Neural crest cell (in vitro differentiated cells): ENCODE data around the gene EOMES. TPM values are rescaled to one million over a fixed set of nuclear protein-coding genes. Genes with fewer than 3 reads are reported as not detected.

Experiments
- DNase-seq: peaks from one replicate; pipeline ENCODE4 v3.0.0; 2021; ENCODE audit warnings: low read depth, mixed read lengths, low spot score
- H3K27ac Mint-ChIP-seq: one replicate; pipeline ENCODE4 v1.8.0; 2021; ENCODE audit warnings: mild to moderate bottlenecking, mixed read lengths; ENCODE audit not compliant: unreplicated experiment
- H3K27me3 Mint-ChIP-seq: 2 replicates; pipeline ENCODE4 v1.8.0; 2021; ENCODE audit warnings: low read depth, mild to moderate bottlenecking, mixed read lengths
- H3K36me3 Mint-ChIP-seq: 2 replicates; pipeline ENCODE4 v1.8.0; 2021; ENCODE audit warnings: low read depth, mild to moderate bottlenecking, mixed read lengths
- H3K4me1 Mint-ChIP-seq: 2 replicates; pipeline ENCODE4 v1.8.0; 2021; ENCODE audit warnings: mixed read lengths
- H3K4me3 Mint-ChIP-seq: one replicate; pipeline ENCODE4 v1.8.0; 2021; ENCODE audit warnings: mild to moderate bottlenecking, mixed read lengths
- H3K9me3 Mint-ChIP-seq: 2 replicates; pipeline ENCODE4 v1.8.0; 2021; ENCODE audit warnings: mixed read lengths
- total RNA-seq: library from RNA; stranded (reverse); gene quantifications from 2 replicates; pipeline ENCODE4 v1.2.1, GENCODE V29; 2021
- TF ChIP-seq, protein P1 (sequence below): fragments of 200-600 bp; sonication (generic); conservative IDR thresholded peaks from 2 replicates; pipeline ENCODE4 v1.5.0; 2021; ENCODE audit warnings: antibody characterized with exemption, mild to moderate bottlenecking

Gene EOMES
- total RNA-seq, 1 donor from 2014 or later: not detected

DNA sequence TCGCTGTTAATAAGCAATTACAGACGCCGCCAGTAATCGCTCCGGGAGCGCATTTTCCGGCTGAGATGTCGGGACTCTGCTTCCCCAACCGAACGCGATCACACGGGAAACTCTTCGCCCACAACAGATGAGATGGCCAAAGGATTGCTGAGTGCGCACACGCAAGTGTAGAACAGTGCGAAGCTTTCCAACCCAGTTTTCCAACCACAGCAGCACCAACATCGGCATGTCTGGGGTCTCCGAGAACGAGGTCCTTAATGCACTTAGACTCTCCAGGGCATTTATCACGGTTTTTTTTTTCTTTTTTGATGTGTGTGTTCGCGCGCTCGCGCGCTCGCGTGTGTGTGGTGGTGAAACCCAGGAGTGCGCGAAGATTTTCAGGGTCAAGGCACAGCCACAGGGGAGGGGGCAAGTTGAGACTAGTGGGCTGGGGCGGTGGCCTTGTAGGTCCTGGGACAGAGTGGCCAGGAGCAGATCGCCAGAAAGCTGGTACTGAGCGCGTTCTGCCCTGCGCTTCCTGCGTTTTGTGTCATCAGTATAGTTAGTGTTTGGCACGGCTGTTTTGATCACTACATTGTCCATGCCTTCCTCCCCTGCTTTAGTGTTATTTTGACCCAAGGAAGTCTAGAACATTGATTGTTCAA, 1.8 kb upstream of the EOMES start:
- no peak for DNase-seq

DNA sequence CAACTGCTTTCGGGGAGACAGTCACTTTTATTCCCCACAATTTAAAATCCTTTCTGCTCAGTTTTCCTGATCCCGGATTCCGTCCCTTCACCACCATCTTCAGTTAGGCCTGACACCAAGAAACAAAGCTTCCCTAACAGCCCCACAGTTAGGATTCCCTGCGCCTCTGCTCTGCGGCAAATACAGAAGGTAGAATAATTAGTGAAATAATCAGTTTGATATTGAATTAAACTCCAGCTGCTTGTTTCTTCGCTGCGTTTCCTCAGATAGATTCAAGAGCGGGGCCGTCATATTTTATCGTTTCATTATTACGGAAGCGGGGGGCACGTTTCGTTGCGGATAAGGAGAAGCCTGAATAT, 1.3 kb upstream of the EOMES start:
- TF ChIP-seq, protein P1, sequence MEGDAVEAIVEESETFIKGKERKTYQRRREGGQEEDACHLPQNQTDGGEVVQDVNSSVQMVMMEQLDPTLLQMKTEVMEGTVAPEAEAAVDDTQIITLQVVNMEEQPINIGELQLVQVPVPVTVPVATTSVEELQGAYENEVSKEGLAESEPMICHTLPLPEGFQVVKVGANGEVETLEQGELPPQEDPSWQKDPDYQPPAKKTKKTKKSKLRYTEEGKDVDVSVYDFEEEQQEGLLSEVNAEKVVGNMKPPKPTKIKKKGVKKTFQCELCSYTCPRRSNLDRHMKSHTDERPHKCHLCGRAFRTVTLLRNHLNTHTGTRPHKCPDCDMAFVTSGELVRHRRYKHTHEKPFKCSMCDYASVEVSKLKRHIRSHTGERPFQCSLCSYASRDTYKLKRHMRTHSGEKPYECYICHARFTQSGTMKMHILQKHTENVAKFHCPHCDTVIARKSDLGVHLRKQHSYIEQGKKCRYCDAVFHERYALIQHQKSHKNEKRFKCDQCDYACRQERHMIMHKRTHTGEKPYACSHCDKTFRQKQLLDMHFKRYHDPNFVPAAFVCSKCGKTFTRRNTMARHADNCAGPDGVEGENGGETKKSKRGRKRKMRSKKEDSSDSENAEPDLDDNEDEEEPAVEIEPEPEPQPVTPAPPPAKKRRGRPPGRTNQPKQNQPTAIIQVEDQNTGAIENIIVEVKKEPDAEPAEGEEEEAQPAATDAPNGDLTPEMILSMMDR: no peak
- H3K27me3 Mint-ChIP-seq: peaks cover 96% of the 10 kb centered on the region
- no peak for DNase-seq
- no peak overlapping the region for H3K27ac Mint-ChIP-seq
- H3K4me1 Mint-ChIP-seq: peaks cover 33% of the 10 kb centered on the region
- peaks cover 3% of the 10 kb centered on the region for H3K36me3 Mint-ChIP-seq
- H3K9me3 Mint-ChIP-seq: no peaks in the 10 kb centered on the region
- peak overlapping the region; percentile 77 for H3K4me3 Mint-ChIP-seq

More for the DNA sequence above, 1.8 kb upstream of the EOMES start:
- Mint-ChIP-seq H3K4me1 (peaks cover 38% of the 10 kb centered on the region), H3K27me3 (peaks cover 96% of the 10 kb centered on the region), H3K36me3 (peaks cover 3% of the 10 kb centered on the region), H3K27ac (no peak overlapping the region), H3K9me3 (no peaks in the 10 kb centered on the region), H3K4me3 (peak overlapping the region; percentile 77)
- TF ChIP-seq, protein P1: no peak

DNA sequence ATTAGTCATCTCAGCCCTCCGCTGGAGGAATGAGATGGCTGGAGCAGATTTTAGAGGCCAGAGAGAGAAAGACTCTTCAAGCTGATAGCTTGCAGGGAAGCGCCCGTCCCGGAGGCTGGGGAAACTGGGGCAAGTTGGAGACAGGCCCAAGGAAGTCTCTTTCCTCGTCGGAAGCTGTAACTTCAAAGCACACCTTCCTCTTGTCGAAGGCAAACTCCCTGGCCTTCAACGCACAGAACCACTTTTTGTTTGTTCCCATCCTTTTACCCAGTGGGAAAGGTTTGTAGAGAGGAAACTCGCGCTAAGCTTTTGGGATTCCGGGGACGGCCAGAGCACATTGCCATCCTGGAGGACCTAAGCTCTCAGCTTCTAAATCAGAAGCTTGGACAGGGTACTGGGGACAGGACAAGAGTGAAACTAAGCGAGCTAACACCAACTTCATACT, 900 bp upstream of the EOMES start:
- Mint-ChIP-seq H3K36me3 (peaks cover 3% of the 10 kb centered on the region), H3K27me3 (peaks cover 96% of the 10 kb centered on the region), H3K4me3 (peak overlapping the region; percentile 77), H3K27ac (no peak overlapping the region), H3K4me1 (peaks cover 28% of the 10 kb centered on the region), H3K9me3 (no peaks in the 10 kb centered on the region)
- TF ChIP-seq, protein P1: no peak
- DNase-seq: no peak

DNA sequence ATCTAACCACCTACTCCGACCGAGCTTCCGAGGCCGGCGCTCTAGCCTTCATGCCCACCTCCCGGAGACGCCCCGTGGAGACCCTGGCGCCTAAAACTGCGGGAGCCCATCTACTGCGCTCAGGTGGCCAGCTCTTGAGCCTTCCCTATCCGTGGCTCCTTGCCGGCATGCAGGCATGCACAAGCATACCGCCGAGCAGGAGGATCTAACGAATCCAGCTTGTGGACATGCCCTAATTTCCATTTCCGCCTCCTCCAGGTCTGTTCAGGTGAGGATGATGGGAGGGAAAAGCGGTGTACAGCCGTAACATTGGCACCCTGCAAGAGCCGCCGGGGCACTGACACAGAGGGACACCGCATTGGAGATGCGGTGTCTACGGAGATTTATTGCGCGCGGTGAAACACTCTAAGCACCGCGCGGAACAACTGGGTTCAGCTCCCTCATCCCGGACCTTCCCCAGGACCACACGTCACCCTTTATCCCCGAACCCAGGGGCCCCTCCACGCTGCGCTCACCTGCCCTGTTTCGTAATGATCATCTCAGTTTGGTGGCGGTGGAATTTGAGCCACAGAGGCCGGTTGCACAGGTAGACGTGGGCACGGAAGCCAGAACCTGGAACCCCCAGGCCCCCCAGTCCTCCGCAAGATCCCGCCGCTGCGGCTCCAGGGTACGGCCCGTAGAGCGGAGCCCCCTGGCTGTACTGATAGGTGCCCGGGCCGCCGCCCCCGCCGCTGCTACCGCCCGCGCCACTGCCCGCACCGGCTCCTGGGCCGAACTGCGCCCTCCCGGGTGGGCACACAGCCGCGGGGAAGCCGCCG, 1.0 kb downstream of the EOMES start:
- H3K9me3 Mint-ChIP-seq: no peaks in the 10 kb centered on the region
- no peak overlapping the region for H3K27ac Mint-ChIP-seq
- H3K4me3 Mint-ChIP-seq: peak overlapping the region; percentile 53
- TF ChIP-seq, protein P1: no peak
- H3K4me1 Mint-ChIP-seq: peaks cover 28% of the 10 kb centered on the region
- no peak for DNase-seq
- peaks cover 96% of the 10 kb centered on the region for H3K27me3 Mint-ChIP-seq
- H3K36me3 Mint-ChIP-seq: peaks cover 3% of the 10 kb centered on the region

GRCh38 chr3:27719314-27720003, 2.7 kb downstream of the EOMES start:
- Mint-ChIP-seq H3K4me3 (peak overlapping the region; percentile 53), H3K27ac (no peak overlapping the region), H3K27me3 (peaks cover 96% of the 10 kb centered on the region), H3K36me3 (peaks cover 3% of the 10 kb centered on the region), H3K9me3 (no peaks in the 10 kb centered on the region), H3K4me1 (peaks cover 30% of the 10 kb centered on the region)
- TF ChIP-seq, protein P1: no peak
- no peak for DNase-seq
